Measurements from ENCODE around the gene C22orf31. TPM values are rescaled to one million over a fixed set of nuclear protein-coding genes. Genes with fewer than 3 reads are reported as not detected.

Gene C22orf31
- total RNA-seq, 1 experiment from 2014 or later, result not detected

DNA sequence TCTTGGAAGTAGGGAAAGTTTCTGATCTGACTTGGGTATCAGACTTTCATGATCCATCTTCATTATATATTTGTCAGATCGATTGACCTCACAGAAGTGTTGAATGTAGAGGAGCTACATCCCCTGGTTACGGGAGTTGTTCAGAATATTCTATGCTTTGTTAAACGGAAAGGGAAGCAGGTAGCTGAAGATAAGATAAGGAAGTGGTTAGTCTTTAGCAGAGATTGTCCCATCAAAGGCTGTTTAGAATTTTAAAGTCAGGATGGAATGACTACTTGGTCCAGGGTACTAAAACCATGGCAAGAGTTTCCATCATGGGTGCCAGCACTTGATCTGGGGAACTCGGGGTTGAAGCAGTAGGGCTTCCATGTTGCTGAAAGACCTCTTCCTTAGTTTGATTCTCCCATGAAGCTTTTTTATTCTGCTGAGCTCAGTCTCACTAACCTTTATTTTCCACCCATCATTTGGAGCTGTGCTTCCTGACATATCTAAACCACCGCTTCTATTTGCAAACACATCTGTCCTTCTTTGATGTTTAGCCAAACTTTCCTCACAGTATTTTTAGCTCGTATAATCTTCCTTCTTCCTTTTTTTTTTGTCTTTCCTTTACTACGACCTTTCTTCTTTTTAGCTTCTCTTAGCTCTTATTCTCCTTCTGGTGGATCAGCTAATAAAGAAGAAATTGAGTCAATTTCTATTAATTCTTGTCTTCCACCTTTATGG, 4.0 kb upstream of the C22orf31 start:
- Mint-ChIP-seq H3K4me1 (peaks cover 11 to 16% of the 10 kb centered on the region in 2 experiments), H3K4me3 (no peak overlapping the region), H3K36me3 (ENCODE audit: insufficient read depth in 1 of 3, low read depth in 3 of 3) (no peaks in the 10 kb centered on the region), H3K9me3 (no peaks in the 10 kb centered on the region; a peak in 1 of 5 replicates), H3K27ac (no peak overlapping the region), H3K27me3 (ENCODE audit: low read depth) (peaks cover 24% of the 10 kb centered on the region)
- H3K9me3 ChIP-seq (ENCODE audit: control insufficient read depth, low read depth, low read length), result no peaks in the 10 kb centered on the region
- H3K79me1 ChIP-seq (ENCODE audit: insufficient read depth, low read depth, low read length, poor library complexity, severe bottlenecking), result no peaks in the 10 kb centered on the region
- H2BK5ac ChIP-seq (ENCODE audit: insufficient read length, low read length), result no peak overlapping the region
- H3K18ac ChIP-seq (ENCODE audit: insufficient read length, low read depth, low read length), result no peak overlapping the region
- H3K27ac ChIP-seq (ENCODE audit: insufficient read length, low read depth, low read length), result no peak overlapping the region
- H3K23ac ChIP-seq (ENCODE audit: insufficient read length, low read depth, low read length), result no peak overlapping the region
- TF ChIP-seq, protein P1, sequence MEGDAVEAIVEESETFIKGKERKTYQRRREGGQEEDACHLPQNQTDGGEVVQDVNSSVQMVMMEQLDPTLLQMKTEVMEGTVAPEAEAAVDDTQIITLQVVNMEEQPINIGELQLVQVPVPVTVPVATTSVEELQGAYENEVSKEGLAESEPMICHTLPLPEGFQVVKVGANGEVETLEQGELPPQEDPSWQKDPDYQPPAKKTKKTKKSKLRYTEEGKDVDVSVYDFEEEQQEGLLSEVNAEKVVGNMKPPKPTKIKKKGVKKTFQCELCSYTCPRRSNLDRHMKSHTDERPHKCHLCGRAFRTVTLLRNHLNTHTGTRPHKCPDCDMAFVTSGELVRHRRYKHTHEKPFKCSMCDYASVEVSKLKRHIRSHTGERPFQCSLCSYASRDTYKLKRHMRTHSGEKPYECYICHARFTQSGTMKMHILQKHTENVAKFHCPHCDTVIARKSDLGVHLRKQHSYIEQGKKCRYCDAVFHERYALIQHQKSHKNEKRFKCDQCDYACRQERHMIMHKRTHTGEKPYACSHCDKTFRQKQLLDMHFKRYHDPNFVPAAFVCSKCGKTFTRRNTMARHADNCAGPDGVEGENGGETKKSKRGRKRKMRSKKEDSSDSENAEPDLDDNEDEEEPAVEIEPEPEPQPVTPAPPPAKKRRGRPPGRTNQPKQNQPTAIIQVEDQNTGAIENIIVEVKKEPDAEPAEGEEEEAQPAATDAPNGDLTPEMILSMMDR (conservative IDR thresholded peaks at IDR 0.05), result no peak
- no peaks in the 10 kb centered on the region for H3K79me2 ChIP-seq (ENCODE audit: insufficient read depth, low read length)
- H2BK20ac ChIP-seq (ENCODE audit: low read depth, low read length, poor library complexity, severe bottlenecking), result no peak overlapping the region
- H3K23me2 ChIP-seq (ENCODE audit: insufficient read length, low read depth, low read length, poor library complexity, severe bottlenecking), result no peaks in the 10 kb centered on the region
- H3K56ac ChIP-seq (ENCODE audit: insufficient read length, low read depth, low read length), result no peak overlapping the region
- no peaks in the 10 kb centered on the region for H4K20me1 ChIP-seq (ENCODE audit: control insufficient read depth, insufficient read depth, insufficient read length)
- no peak overlapping the region for H2AK5ac ChIP-seq (ENCODE audit: insufficient read length, low read length)
- H2BK120ac ChIP-seq (ENCODE audit: low read depth, low read length, poor library complexity, severe bottlenecking), result no peak overlapping the region
- H4K8ac ChIP-seq (replicated peaks; ENCODE audit: insufficient read length, low read depth, low read length), result no peak overlapping the region
- H3K4me2 ChIP-seq (ENCODE audit: insufficient read depth, insufficient read length, low read length), result no peak overlapping the region
- no peak overlapping the region for H2BK12ac ChIP-seq (ENCODE audit: insufficient read length, low read depth, low read length)
- H3K14ac ChIP-seq (ENCODE audit: insufficient read depth, low read length), result no peak overlapping the region
- H4K5ac ChIP-seq (ENCODE audit: insufficient read length, low read depth, low read length), result no peak overlapping the region
- H4K91ac ChIP-seq (ENCODE audit: insufficient read length, low read depth, low read length), result no peak overlapping the region
- peaks cover 9% of the 10 kb centered on the region; the same call in 1 of the 2 replicates for H3K27me3 ChIP-seq (ENCODE audit: insufficient read depth, low read length)
- no peak overlapping the region for H2AFZ ChIP-seq (ENCODE audit: low read length)
- peaks cover 3% of the 10 kb centered on the region; the same call in 1 of the 2 replicates for H3K4me1 ChIP-seq (ENCODE audit: insufficient read depth, low read length)
- no peak overlapping the region for H3T11ph ChIP-seq (ENCODE audit: low read length)
- no peak overlapping the region for H2BK15ac ChIP-seq (ENCODE audit: low read depth, low read length)
- no peak overlapping the region for H3K9ac ChIP-seq (ENCODE audit: extremely low read depth, insufficient read length, low read length)
- WGBS (ENCODE audit: extremely low coverage, insufficient read length, low lambda C conversion rate), result no CpG with 5 or more reads among the region's 7 CpGs
- no peak overlapping the region for H3K4ac ChIP-seq (ENCODE audit: low read depth, low read length)
- no peak for DNase-seq

Measured in H9 (cell line).